HG02610 (cell line): Measurements from ENCODE around the gene ZNF789.

Experiments used
- ATAC-seq: cut with Tn5 transposase; IDR thresholded peaks from one replicate; pipeline ENCODE4 v1.9.1; 2021; ENCODE audit warnings: mild to moderate bottlenecking, moderate library complexity; ENCODE audit not compliant: unreplicated experiment

ZNF789 gene

GRCh38 chr7:99457650-99458493 is 14.8 kb upstream of the ZNF789 start:
- ATAC-seq: no peak

GRCh38 chr7:99459087-99459486 is 13.6 kb upstream of the ZNF789 start:
- ATAC-seq: no peak

- ATAC-seq: no peak
Observed at GRCh38 chr7:99460651-99461050, 12.0 kb upstream of the ZNF789 start.

- no peak for ATAC-seq
Observed at GRCh38 chr7:99461221-99461620, 11.5 kb upstream of the ZNF789 start.

GRCh38 chr7:99465421-99465768 is 7.3 kb upstream of the ZNF789 start:
- ATAC-seq: no peak

GRCh38 chr7:99468336-99468918 is 4.3 kb upstream of the ZNF789 start:
- ATAC-seq: no peak

- ATAC-seq: no peak
Observed at GRCh38 chr7:99469381-99470065, 3.2 kb upstream of the ZNF789 start.

GRCh38 chr7:99473315-99473596 is 566 bp downstream of the ZNF789 start:
- ATAC-seq: peak; percentile 10

GRCh38 chr7:99476107-99476506 is 3.4 kb downstream of the ZNF789 start:
- ATAC-seq: no peak

GRCh38 chr7:99478464-99479440 is 6.1 kb downstream of the ZNF789 start:
- no peak for ATAC-seq

GRCh38 chr7:99485094-99485493 is 12.4 kb downstream of the ZNF789 start:
- ATAC-seq: no peak

GRCh38 chr7:99489235-99489634 is 16.5 kb downstream of the ZNF789 start:
- ATAC-seq: no peak

- ATAC-seq: no peak
Observed at GRCh38 chr7:99490878-99491277, 18.2 kb downstream of the ZNF789 start.

- ATAC-seq: no peak
Observed at GRCh38 chr7:99493823-99494222, 21.1 kb downstream of the ZNF789 start.

- ATAC-seq: no peak
Observed at GRCh38 chr7:99497766-99498545, 25.3 kb downstream of the ZNF789 start.

GRCh38 chr7:99498546-99498944 is 25.9 kb downstream of the ZNF789 start:
- no peak for ATAC-seq

- ATAC-seq: no peak
Observed at GRCh38 chr7:99499371-99499720, 26.7 kb downstream of the ZNF789 start.

GRCh38 chr7:99499721-99500636 is 27.3 kb downstream of the ZNF789 start, which contains the start of gene ZNF394:
Gene ZNF394, minus strand, starts transcription at chr7:99500281. Its CDS starts 188 bp downstream, at chr7:99500093.
- ATAC-seq: peak; percentile 50

- ATAC-seq: no peak
Observed at GRCh38 chr7:99500637-99501009, 27.9 kb downstream of the ZNF789 start.
